Measurements from ENCODE around the gene SAE1.

The SAE1 gene

GRCh38 chr19:47093841-47094240 is 36.8 kb upstream of the SAE1 start:
- no peak for TF ChIP-seq CTCF (IDR thresholded peaks at IDR 0.05; ENCODE audit: low read depth, low read length)
- DNase-seq (ENCODE audit: extremely low read depth, low read depth), result no peak

- no peak for DNase-seq (ENCODE audit: extremely low read depth, low read depth)
These were observed 35.8 kb upstream of the SAE1 start for GRCh38 chr19:47094557-47095475.

GRCh38 chr19:47095476-47096099 is 35.0 kb upstream of the SAE1 start:
- no peak for DNase-seq (ENCODE audit: extremely low read depth, low read depth)

More at GRCh38 chr19:47094557-47095475, 35.8 kb upstream of the SAE1 start:
- no peak for TF ChIP-seq CTCF (IDR thresholded peaks at IDR 0.05; ENCODE audit: low read depth, low read length)

GRCh38 chr19:47096100-47096704 is 34.4 kb upstream of the SAE1 start:
- TF ChIP-seq CTCF (IDR thresholded peaks at IDR 0.05; ENCODE audit: low read depth, low read length), result no peak
- DNase-seq (ENCODE audit: extremely low read depth, low read depth), result no peak

More at GRCh38 chr19:47095476-47096099, 35.0 kb upstream of the SAE1 start:
- no peak for TF ChIP-seq CTCF (IDR thresholded peaks at IDR 0.05; ENCODE audit: low read depth, low read length)

- TF ChIP-seq CTCF (IDR thresholded peaks at IDR 0.05; ENCODE audit: low read depth, low read length), result no peak
- DNase-seq (ENCODE audit: extremely low read depth, low read depth), result no peak
These were observed 33.9 kb upstream of the SAE1 start for GRCh38 chr19:47096721-47097120.

- TF ChIP-seq CTCF (IDR thresholded peaks at IDR 0.05; ENCODE audit: low read depth, low read length), result no peak
- DNase-seq (ENCODE audit: extremely low read depth, low read depth), result no peak
These were observed 33.0 kb upstream of the SAE1 start for GRCh38 chr19:47097396-47098201.
